Heart right ventricle (tissue), 16 donors: ENCODE data around the gene SUSD4. TPM values are rescaled to one million over a fixed set of nuclear protein-coding genes. Genes with fewer than 3 reads are reported as not detected.
A peak's percentile ranks its signal among the peaks of the same experiment; 100 is the strongest.

Experiments used
- ATAC-seq, 8 donors: fragments of 200-7000 bp; cut with Tn5 transposase; one replicate each; pipeline ENCODE4 v1.9.1; 2020; ENCODE audit warnings: mild to moderate bottlenecking in 8 of 8, moderate library complexity in 8 of 8, moderate number of reproducible peaks in 1 of 8
- DNase-seq, 2 donors: peaks; one replicate each; pipeline ENCODE4 v3.0.0-alpha.2; 2020
- H3K27ac ChIP-seq, 10 donors: fragments of 200-600 bp; sonication (generic) in 2 of 10; one replicate each; pipeline versions ENCODE4 v1.5.0 to v1.8.0; 2020 to 2022; ENCODE audit warnings: mild to moderate bottlenecking in 3 of 10
- H3K27me3 ChIP-seq, 7 donors: fragments of 200-600 bp; one replicate each; pipeline ENCODE4 v1.8.0; 2021 to 2022; ENCODE audit warnings: mild to moderate bottlenecking in 2 of 7
- H3K36me3 ChIP-seq, 9 donors: fragments of 200-600 bp; sonication (generic) in 1 of 9; one replicate each; pipeline versions ENCODE4 v1.5.0 to v1.8.0; 2020 to 2022; ENCODE audit warnings: mild to moderate bottlenecking in 2 of 9
- H3K4me1 ChIP-seq, 9 donors: fragments of 200-600 bp; sonication (generic) in 1 of 9; one replicate each; pipeline versions ENCODE4 v1.5.0 to v1.8.0; 2020 to 2022; ENCODE audit warnings: mild to moderate bottlenecking in 4 of 9
- H3K4me3 ChIP-seq, 10 donors: fragments of 200-600 bp; sonication (generic) in 2 of 10; one replicate each; pipeline versions ENCODE4 v1.5.0 to v1.8.0; 2020 to 2022; ENCODE audit warnings: mild to moderate bottlenecking in 7 of 10, moderate library complexity in 2 of 10
- H3K9me3 ChIP-seq, 11 donors: fragments of 200-600 bp in 10 of 11; sonication (generic) in 2 of 11; one replicate each; pipeline versions ENCODE4 v1.5.0 to v1.8.0; 2013 to 2022; ENCODE audit warnings: mild to moderate bottlenecking in 2 of 11, control low read depth in 1 of 11, moderate library complexity in 1 of 11
- CTCF ChIP-seq, 9 donors: fragments of 200-600 bp; sonication (generic) in 2 of 9; IDR thresholded peaks; one replicate each; pipeline versions ENCODE4 v1.5.0 to v1.8.0; 2021 to 2022; ENCODE audit warnings: antibody characterized with exemption in 9 of 9, mild to moderate bottlenecking in 5 of 9, moderate library complexity in 1 of 9
- WGBS, 2 donors: extraction: QIAGEN DNeasy Blood & Tissue Kit; methylation state at CpG; one replicate each; pipeline ENCODE4 v1.1.7; 2013; ENCODE audit warnings: inconsistent platforms in 1 of 2; 5-methylcytosine and 5-hydroxymethylcytosine counted together
- intact Hi-C, 10 donors: fragments of 100-400 bp; cut with DNase I; formaldehyde crosslinking; loops; one replicate each; pipeline versions ENCODE4 v1.11.1 to v1.14.2; 2022
- polyA plus RNA-seq, 2 donors: library from polyadenylated mRNA; stranded (reverse); fragments of 200-250 nt; gene quantifications; one replicate each; pipeline ENCODE4 v1.2.3, GENCODE V29; 2013
- total RNA-seq, 10 donors: library from RNA; stranded (reverse); fragmentation: NEBNext Ultra II Directional in 3 of 10; extraction: Animal tissue kit (Norgen Biotek cat#: 25700) in 3 of 10; gene quantifications; one replicate each; pipeline versions ENCODE4 v1.2.1 to v1.2.4, GENCODE V29; 2021 to 2023
- donor health status: Arrhythmogenic right ventricular cardiomyopathy.
- donor health status: ischemic (EF 13 %, LVEDD 7.1; RV severe dilation, severe dysfunction).
- donor health status: healthy with polysubstance abuse.
- donor health status: DM: no; HTN: yes; CAD: no.
- donor health status: DM: no; HTN: no; CAD: no.
- donor health status: ischemic (EF 25% LVEDD 6.9; RV normal size, moderate dysfunction).
- donor health status: ischemic (EF 25% LVEDD 5.7; RV mildly dilated, moderate dysfunction).
- donor health status: healthy.
- donor health status: DM: yes; HTN: yes; CAD: no.
- donor health status: Ischemic cardiomyopathy.
- donor health status: ischemic (EF 35%, LVEDD 5.7; RV mildly dilated, moderate dysfunction).
- donor health status: nonischemic (EF 11% LVEDD 7.7; RV severe dilation, severe dysfunction).
- donor health status: DM: yes; HTN: yes; CAD: no.
- donor health status: PGD.
- donor health status: ischemic (EF 29% LVEDD 5.4; RV normal size, mild dysfunction).
- donor health status: nonischemic (EF 23%, LVEDD 6.1; RV moderate dilation, normal function).

SUSD4 gene
- total and polyA plus RNA-seq, 12 donors, result 0.99 to 36.5 (median 6.2) TPM

GRCh38 chr1:223248001-223248769 lies 115.8 kb downstream of the SUSD4 start:
- no peaks in the 10 kb centered on the region for H3K27me3 ChIP-seq
- no peaks in the 10 kb centered on the region for H3K4me1 ChIP-seq
- peak in 1 of 8 donors; percentile 35 for ATAC-seq
- TF ChIP-seq CTCF (IDR thresholded peaks at IDR 0.05), result no peak
- intact Hi-C loops, result loop anchor here in 5 of 10 donors (5.0 to 10.0 kb wide), 2 partner anchors 113 to 116 kb away; no protein-coding TSS in a partner anchor
- no peak overlapping the region for H3K4me3 ChIP-seq
- H3K9me3 ChIP-seq, result no peaks in the 10 kb centered on the region
- WGBS, 2 donors, result 79 to 84% methylated on average over 6 of the region's 6 CpGs
- DNase-seq, result no peak
- no peak overlapping the region for H3K27ac ChIP-seq
- no peaks in the 10 kb centered on the region for H3K36me3 ChIP-seq

- H3K9me3 ChIP-seq, result no peaks in the 10 kb centered on the region
- no peak for TF ChIP-seq CTCF (IDR thresholded peaks at IDR 0.05)
- intact Hi-C loops, result loop anchor here in 5 of 10 donors (5.0 to 10.0 kb wide), 2 partner anchors 112 to 114 kb away; no protein-coding TSS in a partner anchor
- no peaks in the 10 kb centered on the region for H3K27me3 ChIP-seq
- no peaks in the 10 kb centered on the region for H3K4me1 ChIP-seq
- no peak for DNase-seq
- no peaks in the 10 kb centered on the region for H3K36me3 ChIP-seq
- no peak for ATAC-seq
- no peak overlapping the region for H3K27ac ChIP-seq
- no peak overlapping the region for H3K4me3 ChIP-seq
- 65 to 70% methylated on average over 5 of the region's 5 CpGs for WGBS, 2 donors
Observed at GRCh38 chr1:223246476-223247112, 117.4 kb downstream of the SUSD4 start.

GRCh38 chr1:223245983-223246382 lies 118.0 kb downstream of the SUSD4 start:
- Histone ChIP-seq H3K9me3 (no peaks in the 10 kb centered on the region), H3K36me3 (no peaks in the 10 kb centered on the region), H3K4me3 (no peak overlapping the region), H3K27me3 (no peaks in the 10 kb centered on the region), H3K4me1 (no peaks in the 10 kb centered on the region), H3K27ac (no peak overlapping the region)
- no peak for TF ChIP-seq CTCF (IDR thresholded peaks at IDR 0.05)
- WGBS, 2 donors, result 91 to 94% methylated on average over 7 of the region's 7 CpGs
- DNase-seq (no peak), ATAC-seq (no peak)
- intact Hi-C loops, result loop anchor here in 6 of 10 donors (2.0 to 10.0 kb wide), 3 partner anchors 111 to 114 kb away; no protein-coding TSS in a partner anchor

- ATAC-seq, result no peak
- H3K4me1 ChIP-seq, result no peaks in the 10 kb centered on the region
- no peaks in the 10 kb centered on the region for H3K27me3 ChIP-seq
- peaks cover 0 to under 1% (median 0%) of the 10 kb centered on the region in 11 donors for H3K9me3 ChIP-seq
- no peak overlapping the region for H3K27ac ChIP-seq
- H3K36me3 ChIP-seq, result no peaks in the 10 kb centered on the region
- no peak overlapping the region for H3K4me3 ChIP-seq
- intact Hi-C loops, result loop anchor here in 6 of 10 donors (2.0 to 10.0 kb wide), 3 partner anchors 111 to 113 kb away; no protein-coding TSS in a partner anchor
- 86 to 88% methylated on average over 5 of the region's 5 CpGs for WGBS, 2 donors
- TF ChIP-seq CTCF (IDR thresholded peaks at IDR 0.05), result no peak
- DNase-seq, result no peak
Observed at GRCh38 chr1:223245411-223245810, 118.6 kb downstream of the SUSD4 start.
